Measurements from ENCODE around the gene MNX1.

Gene MNX1

GRCh38 chr7:157016024-157016351 is 5.5 kb upstream of the MNX1 start:
- H3K4me3 ChIP-seq (ENCODE audit: control insufficient read depth, low read depth, low read length) = no peak overlapping the region
- no peak for TF ChIP-seq CTCF (IDR thresholded peaks at IDR 0.05; ENCODE audit: control insufficient read depth, insufficient read depth, low read depth, low read length, missing control alignments)
- DNase-seq (ENCODE audit: low read depth) = no peak

GRCh38 chr7:157014635-157015555 is 4.4 kb upstream of the MNX1 start:
- DNase-seq (ENCODE audit: low read depth) = no peak
- TF ChIP-seq CTCF (IDR thresholded peaks at IDR 0.05; ENCODE audit: control insufficient read depth, insufficient read depth, low read depth, low read length, missing control alignments) = no peak
- no peak overlapping the region for H3K4me3 ChIP-seq (ENCODE audit: control insufficient read depth, low read depth, low read length)

DNA sequence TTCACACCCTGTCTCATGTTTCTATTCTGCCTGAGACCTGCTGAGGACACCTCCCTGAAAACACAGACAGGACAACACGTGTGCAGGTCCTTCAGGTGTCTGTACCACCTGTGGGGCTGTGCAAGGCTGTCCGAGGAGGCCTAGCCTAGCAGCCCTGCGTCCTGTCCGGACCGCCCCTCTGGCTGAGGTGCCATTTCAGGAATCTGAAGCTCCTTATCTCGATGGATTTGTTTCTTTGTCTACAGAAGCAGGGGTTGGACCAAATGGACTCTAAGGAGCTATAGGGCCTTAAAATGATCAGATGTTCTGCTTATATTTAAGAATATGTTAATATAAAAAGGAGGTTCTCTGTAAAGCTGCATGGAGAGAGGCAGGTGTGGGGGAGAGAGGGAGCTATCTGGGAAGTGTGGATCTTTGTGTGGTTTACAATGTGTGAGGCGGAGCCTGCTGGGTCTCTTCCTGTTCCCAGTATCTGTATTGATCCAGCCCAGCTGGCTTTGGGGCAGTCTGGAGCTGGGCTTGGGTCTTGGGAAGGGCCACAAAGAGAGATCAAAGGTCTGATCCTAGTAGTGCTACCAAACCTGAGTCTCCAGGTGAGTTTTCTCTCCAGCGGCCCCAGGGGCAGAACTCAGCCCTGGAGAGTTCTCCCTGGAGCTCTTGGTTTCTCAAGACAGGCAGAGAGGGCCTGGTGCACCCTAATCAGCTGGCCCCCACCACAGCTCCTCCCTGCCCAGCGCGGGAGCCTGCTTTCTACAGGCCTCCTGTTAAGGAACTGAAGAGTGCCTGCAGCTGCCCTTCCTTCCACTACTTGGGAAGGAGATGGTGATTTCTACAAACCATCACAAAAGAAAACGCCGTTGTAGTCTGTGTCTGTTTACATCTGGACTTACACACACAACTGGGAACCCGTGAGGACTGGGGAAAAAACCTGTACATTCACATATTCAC is 3.4 kb upstream of the MNX1 start:
- no peak for TF ChIP-seq CTCF (IDR thresholded peaks at IDR 0.05; ENCODE audit: control insufficient read depth, insufficient read depth, low read depth, low read length, missing control alignments)
- no peak overlapping the region for H3K4me3 ChIP-seq (ENCODE audit: control insufficient read depth, low read depth, low read length)
- no peak for DNase-seq (ENCODE audit: low read depth)

DNA sequence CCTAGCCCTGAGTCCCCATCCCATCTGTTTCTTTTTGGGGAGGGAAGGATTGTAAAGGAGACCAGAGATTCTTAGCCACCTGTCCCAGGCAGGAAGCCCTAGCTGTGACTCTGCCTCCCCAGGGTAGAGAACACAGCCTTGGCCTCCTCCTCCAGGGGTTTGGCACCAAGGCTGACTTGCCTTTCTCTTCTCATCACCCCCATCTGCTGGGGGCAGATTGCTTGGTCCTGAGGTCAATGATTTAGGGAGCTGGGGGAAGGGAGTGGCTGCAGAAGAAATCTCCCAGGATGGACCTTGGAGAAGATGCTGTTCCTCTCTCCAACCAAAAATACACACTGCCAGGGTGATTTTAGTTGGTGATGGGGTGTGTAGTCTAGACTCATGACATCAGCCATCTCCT is 2.6 kb upstream of the MNX1 start:
- TF ChIP-seq CTCF (IDR thresholded peaks at IDR 0.05; ENCODE audit: control insufficient read depth, insufficient read depth, low read depth, low read length, missing control alignments) = no peak
- no peak overlapping the region for H3K4me3 ChIP-seq (ENCODE audit: control insufficient read depth, low read depth, low read length)
- DNase-seq (ENCODE audit: low read depth) = no peak

DNA sequence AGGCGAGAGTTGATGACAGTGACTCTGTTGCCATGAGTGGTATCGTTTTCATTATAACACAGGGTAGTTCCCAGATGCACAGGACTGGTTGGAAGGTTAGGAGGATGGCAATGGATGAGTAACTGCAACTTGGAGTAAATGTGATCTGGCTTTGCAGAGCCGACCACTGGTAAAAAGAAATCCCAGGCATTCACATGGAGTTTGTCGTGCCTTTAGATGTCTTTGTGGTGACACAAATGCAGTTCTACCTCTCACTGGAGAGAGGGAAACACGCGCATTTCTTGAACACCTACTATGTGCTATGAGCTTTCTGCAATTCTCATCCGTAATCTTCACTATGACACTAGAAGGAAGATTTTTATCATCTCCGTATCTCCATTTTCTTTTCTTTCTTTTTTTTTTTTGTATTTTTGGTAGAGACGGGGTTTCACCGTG is 1.7 kb upstream of the MNX1 start:
- no peak for TF ChIP-seq CTCF (IDR thresholded peaks at IDR 0.05; ENCODE audit: control insufficient read depth, insufficient read depth, low read depth, low read length, missing control alignments)
- no peak overlapping the region for H3K4me3 ChIP-seq (ENCODE audit: control insufficient read depth, low read depth, low read length)
- DNase-seq (ENCODE audit: low read depth) = no peak

DNA sequence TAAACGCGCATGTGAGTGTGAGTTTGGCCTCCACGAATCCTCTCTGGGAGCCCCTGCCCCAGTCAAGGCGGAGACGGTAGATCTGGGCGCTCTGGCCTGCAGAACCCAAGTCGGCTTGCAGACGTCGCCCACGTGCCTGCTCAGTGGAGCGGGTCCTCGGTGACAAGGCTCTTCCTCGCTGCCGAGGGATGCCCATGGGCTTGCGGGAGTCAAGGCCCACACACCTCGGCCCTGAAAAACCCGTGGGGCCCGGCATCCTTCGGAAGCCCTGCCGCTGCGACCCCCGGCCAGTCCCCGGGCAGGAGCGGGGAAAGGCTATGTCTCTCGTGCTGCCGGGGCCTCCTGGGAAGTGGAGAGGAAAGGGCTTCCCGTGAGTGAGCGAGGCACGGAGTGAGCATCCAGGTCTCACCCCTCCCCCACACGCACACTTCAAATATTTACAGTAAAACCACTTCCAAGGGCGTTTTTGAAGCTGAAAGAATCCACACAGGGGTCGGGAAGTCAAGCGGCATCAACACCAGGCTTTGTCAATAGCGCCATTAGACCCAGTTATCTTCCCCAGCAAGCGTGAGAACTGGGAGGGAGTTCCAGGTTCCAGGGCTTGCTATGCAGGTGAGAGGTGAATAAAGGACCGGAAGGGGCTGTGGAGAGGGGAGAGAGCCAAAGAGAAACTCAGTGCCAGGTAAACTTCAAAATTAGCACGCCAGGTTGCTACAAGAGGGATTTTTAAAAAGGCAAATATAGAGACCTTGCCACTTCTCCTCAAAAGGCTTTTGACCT is 1.1 kb upstream of the MNX1 start:
- no peak overlapping the region for H3K4me3 ChIP-seq (ENCODE audit: control insufficient read depth, low read depth, low read length)
- no peak for TF ChIP-seq CTCF (IDR thresholded peaks at IDR 0.05; ENCODE audit: control insufficient read depth, insufficient read depth, low read depth, low read length, missing control alignments)
- no peak for DNase-seq (ENCODE audit: low read depth)

Data from AG09309 (cell line).